Dedifferentiated amniotic fluid mesenchymal stem cell (primary cell): ENCODE measurements around the gene CHTF8.
A peak's percentile ranks its signal among the peaks of the same experiment; 100 is the strongest.
"Not testable (repeated sequence)": the region's sequence is repeated elsewhere in the genome, so short reads cannot be mapped to it uniquely, and the experiment has no call there.

Source experiments
- DNase-seq: peaks from one replicate; pipeline ENCODE4 v3.0.0-alpha.2; 2016; ENCODE audit errors: extremely low spot score

The CHTF8 gene

DNA sequence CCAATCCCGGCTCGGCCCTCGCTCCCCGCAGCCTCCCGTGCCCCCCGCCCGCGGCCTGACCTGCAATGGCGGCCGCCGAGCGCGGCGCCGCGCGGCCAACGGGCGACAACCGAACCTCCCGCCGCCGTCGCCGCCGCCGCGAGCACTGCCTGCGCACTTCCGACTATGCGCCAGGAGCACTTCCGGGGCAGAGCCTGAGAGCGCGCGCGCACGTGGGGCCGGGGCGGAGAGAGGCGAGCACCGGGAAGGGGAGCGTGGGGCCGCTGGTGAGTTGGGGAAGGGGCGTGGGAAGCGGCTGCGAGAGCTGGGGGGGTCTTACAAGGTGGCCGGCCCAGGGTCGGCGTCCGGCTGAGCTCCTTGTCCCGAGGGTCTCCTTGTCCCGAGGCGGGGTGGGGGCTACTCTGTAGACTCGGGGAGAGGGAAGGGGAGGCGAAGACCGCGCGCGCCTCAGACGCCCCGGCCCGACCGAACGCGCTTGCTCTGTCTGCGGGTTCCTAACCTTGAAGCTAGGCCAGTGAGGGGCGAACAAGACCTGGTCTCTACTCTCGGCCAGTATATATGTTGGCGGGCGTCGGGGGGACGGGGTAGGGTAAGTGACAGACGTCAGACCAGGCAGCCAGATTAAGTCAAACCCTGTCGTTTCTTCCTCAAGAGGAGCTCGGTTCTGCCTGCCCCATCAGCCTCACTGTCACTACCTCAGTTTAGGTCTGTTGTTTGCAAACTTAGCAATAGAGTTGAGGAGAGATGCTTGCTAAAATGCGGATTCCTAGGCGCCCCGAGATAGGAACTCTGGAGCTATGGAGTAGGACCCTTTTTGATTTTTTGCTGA lies at the start of gene CHTF8, which contains the start of gene UTP4:
TSS of gene CHTF8 (minus strand) at position 165 of the 829 bp plus-strand sequence. CDS start 11,130 bp downstream, outside the sequence.
TSS of gene UTP4 (plus strand) at position 226 of the 829 bp plus-strand sequence. CDS start 811 bp downstream, outside the sequence.
- DNase-seq: peak; percentile 71

GRCh38 chr16:69180011-69180338 lies 47.6 kb upstream of the CHTF8 start:
- no peak for DNase-seq

DNA sequence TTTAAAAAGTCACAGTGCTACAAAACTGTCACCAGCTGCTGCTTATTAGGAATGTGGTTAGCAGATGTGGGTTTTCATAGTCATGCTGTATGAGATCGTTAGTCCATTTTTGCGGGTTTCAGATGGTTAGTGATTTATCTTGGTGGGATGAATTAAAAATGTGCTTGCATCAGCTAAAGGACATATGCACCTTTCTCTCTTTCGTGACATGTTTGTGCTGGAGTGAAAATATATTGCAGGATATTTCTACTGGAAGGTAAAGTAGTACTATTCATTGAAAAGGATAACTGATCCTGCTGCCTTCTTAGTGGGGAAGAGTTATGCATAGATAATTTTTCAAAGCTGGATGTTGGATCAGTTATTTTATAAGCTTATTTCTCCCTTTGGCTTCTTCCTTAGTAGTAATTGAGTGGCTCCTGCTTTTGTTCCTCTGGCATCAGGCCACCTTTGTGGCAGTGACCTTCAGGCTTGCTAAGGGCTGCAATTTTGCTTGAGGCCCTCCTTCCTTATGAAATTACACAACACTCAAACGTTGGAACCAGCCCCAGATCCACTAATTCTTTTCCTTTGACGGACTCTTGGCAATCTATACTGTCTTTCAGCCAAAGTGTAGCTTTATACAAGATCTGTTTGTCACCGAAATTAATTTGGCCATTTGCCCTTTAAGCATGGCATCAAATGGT lies 47.1 kb upstream of the CHTF8 start:
- peak; percentile 81 for DNase-seq

DNA sequence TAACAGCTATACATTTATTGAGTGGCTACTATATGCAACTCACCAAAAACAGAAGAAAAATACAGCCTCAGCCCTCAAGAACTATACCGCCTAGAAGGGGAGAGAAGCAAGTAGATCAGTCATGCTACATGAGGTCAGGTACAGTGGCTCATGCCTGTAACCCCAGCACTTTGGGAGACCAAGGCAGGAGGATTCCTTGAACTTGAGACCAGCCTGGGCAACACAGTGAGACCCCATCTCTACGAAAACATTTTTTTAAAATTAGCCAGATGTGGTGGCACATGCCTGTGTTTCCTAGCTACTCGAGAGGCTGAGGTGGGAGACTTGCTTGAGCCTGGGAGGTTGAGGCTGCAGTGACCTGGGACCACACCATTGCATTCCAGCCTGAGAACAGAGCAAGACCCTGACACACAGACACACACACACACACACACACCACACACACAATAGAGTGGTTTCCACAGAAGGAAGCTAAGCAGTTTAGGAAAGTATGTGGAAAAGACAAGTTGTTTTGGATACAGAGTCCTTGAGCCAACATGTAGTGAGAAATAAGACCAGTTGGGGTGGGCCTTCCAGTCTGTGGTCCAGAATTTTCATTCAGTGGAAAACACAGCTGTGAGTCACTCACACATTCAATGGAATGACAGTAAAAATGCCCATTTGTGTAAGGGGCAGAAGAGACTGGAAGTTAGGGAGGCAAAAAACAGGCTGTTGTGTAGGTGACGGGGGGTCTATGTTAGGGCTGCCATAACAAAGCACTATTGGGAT lies 43.8 kb upstream of the CHTF8 start:
- no peak for DNase-seq

- peak; percentile 76 for DNase-seq
These were observed 39.1 kb upstream of the CHTF8 start for GRCh38 chr16:69171325-69172084.

GRCh38 chr16:69169607-69170352 lies 37.4 kb upstream of the CHTF8 start:
- no peak for DNase-seq

GRCh38 chr16:69169051-69169450 lies 36.7 kb upstream of the CHTF8 start:
- DNase-seq: no peak

GRCh38 chr16:69166946-69167930 lies 34.9 kb upstream of the CHTF8 start:
- DNase-seq: no peak

- peak; percentile 33 for DNase-seq
These were observed 33.9 kb upstream of the CHTF8 start for GRCh38 chr16:69166221-69166833.

DNA sequence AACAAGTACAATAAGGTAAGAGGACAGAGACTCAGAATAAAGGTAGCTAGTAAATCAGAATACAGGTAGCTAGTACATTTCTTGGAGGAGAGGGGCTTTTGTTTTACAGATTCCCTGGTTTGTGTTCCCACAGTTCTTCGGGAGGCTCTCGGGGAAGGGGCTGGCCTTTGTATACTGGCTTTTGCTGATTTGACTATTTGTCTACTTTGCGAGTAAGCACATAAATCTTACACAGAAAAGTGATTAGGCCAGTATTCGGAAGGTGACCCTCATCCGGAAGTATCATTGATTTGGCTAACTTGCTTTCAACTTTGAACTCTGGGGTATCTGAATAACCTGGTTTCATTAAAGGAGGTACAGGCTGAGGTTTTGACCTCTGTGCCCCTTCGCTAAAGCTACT lies 33.2 kb upstream of the CHTF8 start:
- DNase-seq: no peak

GRCh38 chr16:69160192-69160591 lies 27.8 kb upstream of the CHTF8 start:
- DNase-seq: no peak

GRCh38 chr16:69157196-69157595 lies 24.8 kb upstream of the CHTF8 start:
- no peak for DNase-seq

DNA sequence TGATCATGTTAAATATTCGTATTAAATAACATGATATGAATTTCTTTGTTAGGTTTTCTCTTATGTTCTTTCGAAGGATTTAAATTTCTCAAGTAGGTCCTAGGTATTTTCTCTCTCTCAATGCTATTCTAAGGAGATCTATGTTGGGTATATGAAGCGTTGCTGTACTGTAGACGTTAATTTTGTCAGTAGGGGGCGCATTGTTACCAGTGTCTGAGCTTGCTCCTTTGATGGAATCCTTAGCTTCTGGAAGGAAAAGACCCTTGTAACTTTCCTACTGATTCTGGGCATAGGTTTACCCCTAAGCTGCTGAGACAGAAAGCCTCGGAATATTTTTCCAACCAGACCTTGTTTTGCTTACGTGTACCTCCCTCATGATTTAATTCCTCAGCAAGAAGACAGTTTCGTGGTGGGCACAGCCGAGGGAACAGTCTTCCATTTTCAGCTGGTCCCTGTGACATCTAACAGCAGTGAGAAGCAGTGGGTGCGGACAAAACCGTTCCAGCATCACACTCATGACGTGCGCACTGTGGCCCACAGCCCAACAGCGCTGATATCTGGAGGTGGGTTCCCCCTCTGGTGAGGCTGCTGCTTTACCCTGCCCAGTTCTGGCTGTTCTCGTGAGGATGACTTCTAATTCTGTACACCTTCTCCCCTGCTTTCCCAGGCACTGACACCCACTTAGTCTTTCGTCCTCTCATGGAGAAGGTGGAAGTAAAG lies 17.9 kb upstream of the CHTF8 start:
- DNase-seq: peak; percentile 79

GRCh38 chr16:69149621-69150020 lies 17.2 kb upstream of the CHTF8 start:
- DNase-seq: not testable (repeated sequence)

- DNase-seq: no peak
These were observed 13.3 kb upstream of the CHTF8 start for GRCh38 chr16:69145658-69146057.

DNA sequence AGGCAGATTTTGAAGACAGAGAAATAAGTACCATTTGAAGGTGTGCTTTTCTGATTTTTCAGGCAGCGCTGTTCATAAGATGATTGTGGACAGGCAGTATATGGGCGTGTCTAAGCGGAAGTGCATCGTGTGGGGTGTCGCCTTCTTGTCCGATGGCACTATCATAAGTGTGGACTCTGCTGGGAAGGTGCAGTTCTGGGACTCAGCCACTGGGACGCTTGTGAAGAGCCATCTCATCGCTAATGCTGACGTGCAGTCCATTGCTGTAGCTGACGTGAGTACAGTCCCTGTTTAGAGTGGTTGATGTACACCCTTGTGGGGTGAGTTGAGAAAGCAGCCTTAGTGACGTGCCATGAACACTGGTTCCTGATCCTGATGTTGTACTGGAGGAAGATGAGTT lies 10.7 kb upstream of the CHTF8 start:
- no peak for DNase-seq

DNA sequence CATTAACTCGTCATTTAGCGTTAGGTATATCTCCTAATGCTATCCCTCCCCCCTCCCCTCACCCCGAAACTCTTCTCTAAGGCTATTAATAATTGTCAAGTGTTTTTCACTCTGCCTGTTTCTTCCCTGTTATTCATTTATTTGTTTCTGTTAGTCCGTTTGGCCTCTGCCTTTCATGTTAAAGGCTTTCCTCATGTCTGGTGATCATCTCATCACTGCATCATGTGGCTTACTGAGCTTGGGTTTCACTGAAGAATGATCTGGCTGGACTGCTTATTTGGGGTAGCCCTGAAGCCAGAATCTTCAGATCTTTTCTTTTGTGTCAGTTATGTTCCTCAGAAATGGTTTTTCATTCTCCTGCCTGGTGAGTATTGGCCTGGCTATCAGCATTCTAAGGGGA lies 9.5 kb upstream of the CHTF8 start:
- no peak for DNase-seq

DNA sequence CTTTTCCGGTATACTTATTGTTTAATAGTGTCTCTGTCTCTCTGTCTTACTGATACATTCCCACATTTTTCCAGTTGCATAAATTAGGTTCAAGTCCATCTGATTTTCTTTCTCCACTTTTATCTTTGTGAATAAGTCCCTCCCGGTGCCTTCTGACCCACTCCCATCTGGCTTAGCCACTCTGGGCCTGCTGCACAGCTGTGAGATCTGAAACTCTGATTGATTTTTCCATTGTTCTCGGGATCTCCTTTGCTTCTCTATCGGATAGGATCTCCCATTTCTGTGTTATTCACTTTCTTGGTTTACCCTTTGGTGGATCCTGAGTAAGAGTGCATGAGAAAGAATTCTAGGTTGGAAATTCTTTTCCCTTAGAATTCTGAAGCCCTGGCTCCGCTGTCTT lies 8.6 kb upstream of the CHTF8 start:
- no peak for DNase-seq

DNA sequence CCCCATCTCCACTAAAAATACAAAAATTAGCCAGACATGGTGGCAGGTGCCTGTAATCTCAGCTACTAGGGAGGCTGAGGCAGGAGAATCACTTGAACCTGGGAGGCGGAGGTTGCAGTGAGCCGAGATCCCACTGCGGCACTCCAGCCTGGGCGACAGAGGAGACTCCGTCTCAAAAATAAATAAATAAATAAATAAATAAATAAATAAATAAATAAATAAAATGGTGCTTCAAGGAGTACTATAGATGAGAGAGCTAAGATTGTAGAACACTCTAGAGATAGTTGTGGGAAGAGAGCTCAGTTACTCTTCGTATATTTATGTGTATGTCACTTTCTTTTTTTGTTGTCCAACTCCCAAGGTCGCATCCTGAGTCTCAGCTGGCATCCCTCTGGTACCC lies 7.1 kb upstream of the CHTF8 start:
- DNase-seq: not testable (repeated sequence)
